MM.1S (cell line): Measurements from ENCODE around the gene RPL38.

ENCODE experiments used
- DNase-seq: peaks from one replicate; pipeline ENCODE4 v3.0.0-alpha.2; 2015
- H2AFZ ChIP-seq: fragments of 300-600 bp; sonication (generic); 2 replicates; pipeline ENCODE4 v1.6.0; 2016; ENCODE audit warnings: antibody characterized with exemption, low read length
- H3F3A ChIP-seq: fragments of 300-600 bp; sonication (generic); 2 replicates; pipeline ENCODE4 v1.6.1; 2016; ENCODE audit warnings: mild to moderate bottlenecking, antibody characterized with exemption, low read length, moderate library complexity, mixed read lengths; ENCODE audit not compliant: insufficient read depth
- H3K27ac ChIP-seq: fragments of 300-600 bp; sonication (generic); 2 replicates; pipeline ENCODE4 v1.5.1; 2016; ENCODE audit warnings: mild to moderate bottlenecking, low read length
- H3K27me3 ChIP-seq: fragments of 300-600 bp; sonication (generic); replicated peaks from 2 replicates; pipeline ENCODE4 v1.6.0; 2016; ENCODE audit warnings: low read length; ENCODE audit not compliant: insufficient read depth
- H3K36me3 ChIP-seq: fragments of 300-600 bp; sonication (generic); replicated peaks from 2 replicates; pipeline ENCODE4 v1.6.1; 2016; ENCODE audit warnings: mild to moderate bottlenecking, low read length, mixed read lengths; ENCODE audit not compliant: insufficient read depth
- H3K4me1 ChIP-seq: fragments of 300-600 bp; sonication (generic); 2 replicates; pipeline ENCODE4 v1.6.1; 2016; ENCODE audit warnings: low read length, mixed read lengths
- H3K4me2 ChIP-seq: fragments of 300-600 bp; sonication (generic); 2 replicates; pipeline ENCODE4 v1.6.0; 2016; ENCODE audit warnings: low read depth, low read length
- H3K4me3 ChIP-seq: fragments of 300-600 bp; sonication (generic); 2 replicates; pipeline ENCODE4 v1.5.1; 2016; ENCODE audit warnings: low read length, mixed read lengths
- H3K79me2 ChIP-seq: fragments of 300-600 bp; sonication (generic); 2 replicates; pipeline ENCODE4 v1.6.1; 2016; ENCODE audit warnings: mixed run types, low read length, mixed read lengths
- H3K9ac ChIP-seq: fragments of 300-600 bp; sonication (generic); 2 replicates; pipeline ENCODE4 v1.6.1; 2016; ENCODE audit warnings: low read length, mixed read lengths
- H3K9me2 ChIP-seq: fragments of 300-600 bp; sonication (generic); replicated peaks from 2 replicates; pipeline ENCODE4 v1.6.1; 2016; ENCODE audit warnings: mild to moderate bottlenecking, low read length, mixed read lengths; ENCODE audit not compliant: insufficient read depth
- H3K9me3 ChIP-seq: fragments of 300-600 bp; sonication (generic); replicated peaks from 2 replicates; pipeline ENCODE4 v1.6.1; 2016; ENCODE audit warnings: mild to moderate bottlenecking, low read length, mixed read lengths; ENCODE audit not compliant: insufficient read depth
- H4K20me1 ChIP-seq: fragments of 300-600 bp; sonication (generic); 2 replicates; pipeline ENCODE4 v1.6.1; 2016; ENCODE audit warnings: mild to moderate bottlenecking, low read length, moderate library complexity, mixed read lengths; ENCODE audit not compliant: insufficient read depth
- CTCF ChIP-seq: fragments of 300-600 bp; sonication (generic); IDR thresholded peaks from 2 replicates; pipeline ENCODE4 v1.5.1; 2016; ENCODE audit warnings: antibody characterized with exemption, low read length, mixed read lengths
- EZH2 ChIP-seq: fragments of 300-600 bp; sonication (generic); optimal IDR thresholded peaks from 2 replicates; pipeline ENCODE3; 2017; ENCODE audit warnings: low read depth, mild to moderate bottlenecking, antibody characterized with exemption, low read length, mixed read lengths
- EZH2phosphoT487 ChIP-seq: fragments of 300-600 bp; sonication (generic); IDR thresholded peaks from 2 replicates; pipeline ENCODE4 v1.6.1; 2018; ENCODE audit warnings: antibody characterized with exemption, low read length

The RPL38 gene

DNA sequence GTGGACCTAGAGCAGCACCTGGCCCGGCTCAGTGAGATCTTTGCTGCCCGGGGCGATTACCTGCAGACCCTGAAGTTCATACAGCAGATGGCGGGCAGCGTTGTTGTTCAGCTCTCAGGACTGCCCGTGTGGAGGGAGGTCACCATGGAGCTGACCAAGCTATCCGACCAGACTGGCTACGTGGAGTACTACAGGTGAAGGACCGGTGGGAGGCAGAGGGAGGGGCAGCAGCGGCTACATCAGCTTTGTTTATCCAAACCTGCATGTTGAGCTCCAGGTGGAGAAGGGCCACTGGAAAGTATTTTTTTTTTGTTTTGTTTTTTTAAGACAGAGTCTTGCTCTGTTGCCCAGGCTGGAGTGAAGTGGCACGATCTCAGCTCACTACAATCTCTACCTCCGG lies 33.8 kb downstream of the RPL38 start:
- TF ChIP-seq EZH2 (no peak), CTCF (no peak), EZH2phosphoT487 (no peak)
- no peak overlapping the region for H3K27ac ChIP-seq
- H3K4me1 ChIP-seq: no peaks in the 10 kb centered on the region
- H3K27me3 ChIP-seq: peaks cover 62% of the 10 kb centered on the region
- no peaks in the 10 kb centered on the region for H3K9me3 ChIP-seq
- no peak for DNase-seq
- H3F3A ChIP-seq: no peaks in the 10 kb centered on the region
- no peaks in the 10 kb centered on the region for H3K79me2 ChIP-seq
- H3K4me3 ChIP-seq: no peak overlapping the region
- no peak overlapping the region for H2AFZ ChIP-seq
- H3K36me3 ChIP-seq: no peaks in the 10 kb centered on the region
- H4K20me1 ChIP-seq: no peaks in the 10 kb centered on the region
- no peak overlapping the region for H3K4me2 ChIP-seq
- no peaks in the 10 kb centered on the region for H3K9me2 ChIP-seq
- no peak overlapping the region for H3K9ac ChIP-seq

DNA sequence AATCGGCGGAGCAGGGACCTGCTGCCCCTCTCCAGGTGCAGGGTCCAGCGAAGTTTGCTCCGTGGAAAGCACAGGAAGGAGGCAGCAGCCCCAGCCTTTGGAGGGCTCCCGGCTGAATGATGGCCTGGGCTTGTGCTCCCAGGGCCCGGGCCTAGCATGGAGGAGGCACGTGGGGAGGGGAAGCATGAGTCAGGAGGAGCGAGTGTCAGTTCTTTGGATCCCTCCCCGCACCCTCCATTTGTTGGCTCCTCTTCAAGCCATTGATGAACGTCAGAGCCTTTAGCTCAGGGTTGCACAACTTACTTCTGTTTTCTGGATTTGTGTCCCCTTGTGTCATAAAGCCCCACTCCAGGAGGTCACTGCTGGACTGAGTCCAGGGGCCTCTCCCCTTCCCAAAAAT lies 35.7 kb downstream of the RPL38 start:
- no peak overlapping the region for H3K27ac ChIP-seq

DNA sequence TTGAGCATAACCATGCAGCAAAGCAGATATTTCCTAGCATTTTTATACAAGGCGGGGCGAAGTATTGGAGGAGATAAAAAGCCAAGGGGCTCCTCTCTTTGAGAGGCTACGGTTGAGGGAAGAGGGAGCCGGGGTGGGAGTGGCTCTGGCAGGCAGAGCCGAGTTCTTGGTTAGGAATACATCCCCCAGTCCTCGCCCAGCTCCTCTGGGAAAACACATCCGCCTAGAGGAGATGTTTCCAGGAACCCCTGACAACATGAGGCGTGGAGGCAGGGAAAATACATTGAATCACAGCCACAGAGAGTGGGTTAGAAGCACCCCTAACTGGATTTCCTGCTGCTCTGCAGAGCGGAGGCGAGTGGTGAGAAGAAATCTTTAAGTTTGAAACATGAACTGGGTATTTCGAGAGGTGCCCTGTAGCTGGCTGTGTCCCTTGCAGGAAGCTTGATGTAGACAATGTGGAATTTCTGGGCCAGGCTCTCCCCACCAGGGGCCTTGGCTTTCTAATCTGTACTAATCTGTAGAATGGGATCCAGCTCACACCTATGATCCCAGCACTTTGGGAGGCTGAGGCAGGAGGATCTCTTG lies 37.2 kb downstream of the RPL38 start:
- no peak for TF ChIP-seq EZH2
- TF ChIP-seq EZH2phosphoT487: no peak
- TF ChIP-seq CTCF: no peak

More for the DNA sequence above, 35.7 kb downstream of the RPL38 start:
- Histone ChIP-seq H4K20me1 (no peaks in the 10 kb centered on the region), H3K4me1 (no peaks in the 10 kb centered on the region), H3K9ac (no peak overlapping the region), H3K4me3 (no peak overlapping the region), H3K36me3 (no peaks in the 10 kb centered on the region), H3K9me3 (no peaks in the 10 kb centered on the region), H3K4me2 (no peak overlapping the region), H3K27me3 (peaks cover 70% of the 10 kb centered on the region), H3K9me2 (no peaks in the 10 kb centered on the region), H3K79me2 (no peaks in the 10 kb centered on the region), H3F3A (no peaks in the 10 kb centered on the region), H2AFZ (no peak overlapping the region)
- TF ChIP-seq CTCF (no peak), EZH2 (no peak), EZH2phosphoT487 (no peak)
- DNase-seq: no peak

More for the DNA sequence above, 37.2 kb downstream of the RPL38 start:
- Histone ChIP-seq H3K27ac (no peak overlapping the region), H4K20me1 (no peaks in the 10 kb centered on the region), H3K9ac (no peak overlapping the region), H3F3A (no peaks in the 10 kb centered on the region), H3K9me3 (no peaks in the 10 kb centered on the region), H2AFZ (no peak overlapping the region), H3K36me3 (no peaks in the 10 kb centered on the region), H3K79me2 (no peaks in the 10 kb centered on the region), H3K4me1 (no peaks in the 10 kb centered on the region), H3K27me3 (peaks cover 76% of the 10 kb centered on the region), H3K4me3 (no peak overlapping the region), H3K9me2 (no peaks in the 10 kb centered on the region), H3K4me2 (no peak overlapping the region)
- DNase-seq: no peak
